T47D (cell line): ENCODE data around the gene CYRIA.

Experiments
- DNase-seq, 2 experiments: peaks; one replicate each; pipeline versions ENCODE4 v3.0.0 to v3.0.0-alpha.2; 2011 to 2012; ENCODE audit warnings: low read depth in 1 of 2, low spot score in 1 of 2
- JUND ChIP-seq: IDR thresholded peaks from 2 replicates; pipeline ENCODE4 v1.6.1; 2012; ENCODE audit warnings: low read depth
- in situ Hi-C: cut with HindIII; loops from 2 replicates; pipeline ENCODE4 v1.10.0; 2016; ENCODE audit warnings: low sequenced_read_pairs, low pct_unique_long_range_greater_than_20kb

Gene CYRIA

GRCh38 chr2:16663121-16663905, 2.3 kb downstream of the CYRIA start:
- DNase-seq: no peak
- TF ChIP-seq JUND: no peak
- in situ Hi-C loops: no loop called here

GRCh38 chr2:16661936-16662839, 3.4 kb downstream of the CYRIA start:
- DNase-seq: no peak
- in situ Hi-C loops: no loop called here
- TF ChIP-seq JUND: no peak

- in situ Hi-C loops: no loop called here
- DNase-seq: peak; percentile 52 to 73
- no peak for TF ChIP-seq JUND
These were observed 4.1 kb downstream of the CYRIA start for GRCh38 chr2:16661526-16661925.

- DNase-seq: no peak
- no peak for TF ChIP-seq JUND
- in situ Hi-C loops: no loop called here
These were observed 5.1 kb downstream of the CYRIA start for GRCh38 chr2:16660556-16660955.

- DNase-seq: no peak
- in situ Hi-C loops: no loop called here
- no peak for TF ChIP-seq JUND
These were observed 5.5 kb downstream of the CYRIA start for GRCh38 chr2:16660114-16660513.

GRCh38 chr2:16658076-16658739, 7.4 kb downstream of the CYRIA start:
- TF ChIP-seq JUND: no peak
- in situ Hi-C loops: no loop called here
- DNase-seq: no peak

GRCh38 chr2:16657671-16658070, 8.0 kb downstream of the CYRIA start:
- no peak for TF ChIP-seq JUND
- DNase-seq: no peak
- in situ Hi-C loops: no loop called here

- DNase-seq: no peak
- TF ChIP-seq JUND: no peak
- in situ Hi-C loops: no loop called here
These were observed 8.7 kb downstream of the CYRIA start for GRCh38 chr2:16656784-16657391.

- in situ Hi-C loops: no loop called here
- TF ChIP-seq JUND: no peak
These were observed 9.6 kb downstream of the CYRIA start for GRCh38 chr2:16655905-16656642.

GRCh38 chr2:16655445-16655837, 10.2 kb downstream of the CYRIA start:
- TF ChIP-seq JUND: no peak
- in situ Hi-C loops: no loop called here
- DNase-seq: no peak

More at GRCh38 chr2:16655905-16656642, 9.6 kb downstream of the CYRIA start:
- DNase-seq: no peak

GRCh38 chr2:16654833-16655444, 10.7 kb downstream of the CYRIA start:
- DNase-seq: no peak
- no peak for TF ChIP-seq JUND
- in situ Hi-C loops: no loop called here
